Measurements from ENCODE around the gene TTYH2. TPM values are rescaled to one million over a fixed set of nuclear protein-coding genes. Genes with fewer than 3 reads are reported as not detected.

Gene TTYH2
- total and polyA plus RNA-seq, 11 donors: 10.3 to 34.6 (median 22.4) TPM

- Histone ChIP-seq H3K9me3 (no peaks in the 10 kb centered on the region), H3K27me3 (peaks cover 0 to 51% (median 25%) of the 10 kb centered on the region in 9 donors), H3K4me3 (no peak overlapping the region), H3K27ac (no peak overlapping the region), H3K36me3 (peaks cover 0 to 8% (median 7%) of the 10 kb centered on the region in 9 donors), H3K4me1 (peaks cover 0 to 25% (median 15%) of the 10 kb centered on the region in 12 donors)
- WGBS, 4 donors: 49 to 66% (median 54%) methylated on average over 10 of the region's 10 CpGs
- intact Hi-C loops (cut with DNase I): loop anchor here in 3 of 10 donors (5.0 to 10.0 kb wide), 2 partner anchors 162 to 255 kb away; partner anchors contain the start of gene BTBD17 (in 1 of the 3)
- ATAC-seq: no peak
- TF ChIP-seq POLR2A (IDR thresholded peaks at IDR 0.05) (no peak), CTCF (IDR thresholded peaks at IDR 0.05) (no peak)
- no peak for DNase-seq
These were observed 13.3 kb upstream of the TTYH2 start for GRCh38 chr17:74200112-74200511.

DNA sequence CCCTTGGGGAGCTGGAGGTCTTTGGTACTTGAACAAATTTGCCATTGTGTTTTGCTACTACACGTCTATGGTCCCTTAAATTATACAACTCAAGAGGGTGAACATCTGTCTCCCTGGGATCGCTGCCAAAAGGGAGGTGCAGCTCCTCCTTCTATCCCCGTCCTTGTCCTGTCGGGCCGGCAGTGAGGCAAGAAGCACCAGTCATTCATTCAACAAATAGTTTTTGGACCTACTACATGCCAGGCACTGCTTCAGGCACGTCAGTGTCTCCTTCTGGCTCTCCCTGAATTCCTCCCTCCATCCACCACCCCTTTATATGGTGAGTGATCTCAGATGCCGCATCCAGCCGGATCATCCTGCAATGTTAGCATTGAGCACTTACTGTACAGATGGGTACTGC lies 12.1 kb upstream of the TTYH2 start:
- Histone ChIP-seq H3K9me3 (no peaks in the 10 kb centered on the region), H3K27ac (no peak overlapping the region), H3K4me3 (no peak overlapping the region), H3K27me3 (peaks cover 0 to 40% (median 21%) of the 10 kb centered on the region in 9 donors), H3K36me3 (peaks cover 0 to 20% (median 18%) of the 10 kb centered on the region in 9 donors), H3K4me1 (peaks cover 0 to 36% (median 27%) of the 10 kb centered on the region in 12 donors)
- DNase-seq (peak in 1 of 5 donors; percentile 50), ATAC-seq (no peak)
- TF ChIP-seq POLR2A (IDR thresholded peaks at IDR 0.05) (no peak), CTCF (IDR thresholded peaks at IDR 0.05) (no peak)
- intact Hi-C loops (cut with DNase I): loop anchor here in 3 of 10 donors (5.0 to 10.0 kb wide), 2 partner anchors 161 to 254 kb away; partner anchors contain the start of gene BTBD17 (in 1 of the 3)
- 28 to 43% (median 34%) methylated on average over 8 of the region's 8 CpGs for WGBS, 4 donors

DNA sequence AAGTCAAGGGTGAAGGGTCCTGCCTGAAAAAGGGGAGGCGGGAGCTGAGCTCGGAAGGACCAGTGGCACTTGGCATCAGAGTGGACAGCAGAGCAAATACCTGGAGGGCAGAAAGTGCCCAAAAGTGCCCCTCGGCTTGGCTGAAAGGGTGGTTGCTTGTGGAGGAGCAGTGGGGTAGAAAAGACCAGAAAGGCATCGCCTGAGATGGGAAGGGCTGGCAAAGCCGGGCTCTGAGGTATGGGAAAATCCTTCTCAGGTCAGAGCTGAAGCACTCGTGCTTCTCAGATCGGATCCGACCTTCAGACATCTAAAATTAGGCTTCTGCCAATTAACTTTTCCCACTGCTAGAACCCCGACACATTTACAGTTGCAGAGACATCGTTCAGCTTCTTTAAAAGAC lies 11.4 kb upstream of the TTYH2 start:
- Histone ChIP-seq H3K9me3 (no peaks in the 10 kb centered on the region), H3K27me3 (peaks cover 0 to 33% (median 21%) of the 10 kb centered on the region in 9 donors), H3K27ac (no peak overlapping the region), H3K4me3 (no peak overlapping the region), H3K4me1 (peaks cover 0 to 43% (median 31%) of the 10 kb centered on the region in 12 donors), H3K36me3 (peaks cover 0 to 27% (median 23%) of the 10 kb centered on the region in 9 donors)
- intact Hi-C loops (cut with DNase I): loop anchor here in 3 of 10 donors (5.0 to 10.0 kb wide), 2 partner anchors 160 to 253 kb away; partner anchors contain the start of gene BTBD17 (in 1 of the 3)
- DNase-seq (no peak), ATAC-seq (no peak)
- TF ChIP-seq POLR2A (IDR thresholded peaks at IDR 0.05): no peak
- no peak for TF ChIP-seq CTCF (IDR thresholded peaks at IDR 0.05)
- 76 to 80% (median 79%) methylated on average over 10 of the region's 10 CpGs for WGBS, 4 donors

DNA sequence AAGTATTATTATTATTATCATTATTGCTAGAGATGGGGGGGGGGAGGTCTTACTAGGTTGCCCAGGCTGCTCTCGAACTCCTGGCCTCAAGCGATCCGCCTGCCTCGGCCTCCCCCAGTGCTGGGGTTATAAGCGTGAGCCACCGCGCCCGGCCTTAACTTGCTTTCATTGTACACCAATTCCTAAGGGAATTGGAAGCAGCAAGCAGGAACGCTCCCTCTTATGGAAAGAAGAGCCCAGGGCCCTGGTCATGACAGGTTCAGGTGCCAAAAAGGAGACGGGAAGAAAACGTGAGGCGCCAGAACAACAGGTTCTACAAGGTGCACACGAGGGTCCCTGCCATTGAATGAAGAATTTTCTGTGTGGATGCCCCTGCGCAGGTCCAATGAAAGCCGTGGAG lies 10.4 kb upstream of the TTYH2 start:
- WGBS, 4 donors: 19 to 24% (median 23%) methylated on average over 15 of the region's 15 CpGs
- TF ChIP-seq CTCF (IDR thresholded peaks at IDR 0.05): no peak
- TF ChIP-seq POLR2A (IDR thresholded peaks at IDR 0.05): no peak
- intact Hi-C loops (cut with DNase I): loop anchor here in 4 of 10 donors (1.0 to 10.0 kb wide), 3 partner anchors 158 to 252 kb away; partner anchors contain the start of gene BTBD17 (in 2 of the 4)
- no peak overlapping the region for H3K27ac ChIP-seq
- H3K4me3 ChIP-seq: peak overlapping the region in 9 of 12 donors; percentile 74 to 97 (median 90)
- no peak for ATAC-seq
- peaks cover 0 to 37% (median 33%) of the 10 kb centered on the region in 9 donors for H3K36me3 ChIP-seq
- peaks cover 0 to 26% (median 19%) of the 10 kb centered on the region in 9 donors for H3K27me3 ChIP-seq
- peaks cover 0 to 52% (median 37%) of the 10 kb centered on the region in 12 donors for H3K4me1 ChIP-seq
- H3K9me3 ChIP-seq: no peaks in the 10 kb centered on the region
- no peak for DNase-seq
